GM21447 (cell line): ENCODE results near the gene KLK10.
"Not testable (repeated sequence)": the region's sequence is repeated elsewhere in the genome, so short reads cannot be mapped to it uniquely, and the experiment has no call there.

ENCODE experiments used
- ATAC-seq: cut with Tn5 transposase; IDR thresholded peaks from one replicate; pipeline ENCODE4 v1.9.1; 2021; ENCODE audit not compliant: unreplicated experiment

Gene KLK10

DNA sequence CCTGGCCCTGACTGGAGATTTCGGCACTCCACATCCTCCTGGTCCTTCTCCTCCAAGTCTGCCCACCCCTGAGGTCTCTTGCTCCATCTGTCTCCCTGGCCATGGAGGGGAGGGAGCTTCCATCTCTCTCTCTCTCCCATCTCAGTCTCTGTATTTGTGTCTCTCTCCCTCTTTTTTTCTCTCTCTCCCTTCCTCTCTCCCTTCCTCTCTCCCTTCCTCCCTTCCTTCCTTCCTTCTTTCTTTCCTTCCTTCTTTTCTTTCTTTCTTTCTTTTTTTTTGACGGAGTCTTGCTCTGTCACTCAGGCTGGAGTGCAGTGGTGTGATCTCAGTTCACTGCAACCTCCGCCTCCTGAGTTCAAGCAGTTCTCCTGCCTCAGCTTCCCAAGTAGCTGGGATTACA, 49.7 kb downstream of the KLK10 start:
- ATAC-seq = not testable (repeated sequence)

- no peak for ATAC-seq
Measured at GRCh38 chr19:50969413-50969760, 50.1 kb downstream of the KLK10 start, which contains the start of gene KLK6. TSS of gene KLK6 (minus strand) at chr19:50969591. CDS start at chr19:50968104, 1,487 bp downstream.

DNA sequence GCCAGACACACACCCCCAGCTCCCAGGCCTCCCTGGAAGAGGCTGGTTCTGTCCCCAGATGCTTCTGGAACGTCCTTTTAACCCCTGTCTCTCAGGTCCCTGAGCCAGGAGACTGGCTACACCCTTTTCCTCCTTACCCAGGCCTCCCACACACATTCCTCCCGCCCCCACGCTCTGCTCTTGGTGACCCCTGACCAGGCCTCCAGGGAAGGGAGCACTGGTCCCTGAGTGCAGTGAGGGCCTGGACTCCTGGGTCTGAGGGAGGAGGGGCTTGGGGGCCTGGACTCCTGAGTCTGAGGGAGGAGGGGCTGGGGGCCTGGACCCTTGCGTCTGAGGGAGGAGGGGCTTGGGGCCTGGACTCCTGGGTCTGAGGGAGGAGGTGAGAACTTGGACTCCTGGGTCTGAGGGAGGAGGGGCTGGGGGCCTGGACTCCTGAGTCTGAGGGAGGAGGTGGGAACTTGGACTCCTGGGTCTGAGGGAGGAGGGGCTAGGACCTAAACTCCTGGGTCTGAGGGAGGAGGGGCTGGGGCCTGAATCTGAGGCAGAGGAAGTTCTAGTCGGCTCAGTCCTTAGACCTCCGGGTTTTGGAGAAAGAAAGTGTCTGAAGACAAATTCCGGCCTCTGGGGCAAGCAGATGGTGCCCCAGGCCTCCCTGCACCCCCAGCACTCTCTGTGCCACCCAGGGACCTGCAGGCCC, 50.6 kb downstream of the KLK10 start:
- no peak for ATAC-seq

GRCh38 chr19:50967929-50968715, 51.4 kb downstream of the KLK10 start:
- no peak for ATAC-seq

DNA sequence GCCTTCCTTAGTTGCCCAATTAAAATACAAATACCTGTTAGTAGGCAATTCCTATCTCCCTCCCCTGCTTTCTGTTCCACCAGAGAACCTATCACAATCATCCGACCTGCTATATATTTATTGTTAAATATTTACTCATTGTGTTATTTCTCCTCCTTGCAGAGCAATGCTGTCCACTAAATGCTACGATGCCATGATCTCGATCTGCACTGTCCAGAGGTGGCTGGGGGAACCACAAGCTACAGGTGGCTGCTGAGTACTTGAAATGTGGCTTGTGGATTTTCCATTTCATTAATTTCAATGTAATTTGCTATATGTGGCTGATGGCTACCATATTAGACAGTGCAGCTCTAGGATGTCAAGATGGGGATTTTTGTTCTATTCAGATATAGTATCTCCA, 55.2 kb downstream of the KLK10 start:
- ATAC-seq = no peak

DNA sequence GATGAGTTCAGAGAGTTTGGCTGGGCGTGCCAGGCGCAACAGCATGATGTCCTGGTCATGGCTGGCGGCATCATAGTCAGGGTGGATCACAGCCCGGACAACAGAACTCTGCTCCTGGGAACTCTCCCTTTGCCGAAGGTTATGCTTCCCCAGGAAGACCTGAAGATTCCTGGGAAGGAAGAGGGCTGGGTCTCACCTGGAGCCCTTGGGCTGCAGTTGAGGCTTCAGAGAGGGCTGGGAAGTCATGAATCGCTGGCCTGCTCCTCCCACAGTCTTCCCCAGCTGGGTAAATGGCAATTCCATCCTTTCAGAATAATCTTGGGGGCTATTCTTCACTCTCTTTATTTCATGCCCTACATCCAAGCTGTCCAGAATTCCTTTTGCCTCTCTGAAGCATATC, 56.1 kb downstream of the KLK10 start:
- no peak for ATAC-seq
